C4-2B (cell line): ENCODE results near the gene GID8.

Experiments used
- H3K27ac ChIP-seq: fragments of 450-650 bp; 2 replicates; pipeline ENCODE4 v1.5.1; 2017
- ZFX ChIP-seq: fragments of 450-650 bp; IDR thresholded peaks from 2 replicates; pipeline ENCODE4 v1.6.1; 2017
- TF ChIP-seq, protein P1 (sequence below): fragments of 450-650 bp; conservative IDR thresholded peaks from 2 replicates; pipeline ENCODE4 v1.5.1; 2017; ENCODE audit warnings: mild to moderate bottlenecking

Gene GID8

GRCh38 chr20:62951143-62951895 lies 13.4 kb downstream of the GID8 start:
- no peak overlapping the region for H3K27ac ChIP-seq
- TF ChIP-seq, protein P1, sequence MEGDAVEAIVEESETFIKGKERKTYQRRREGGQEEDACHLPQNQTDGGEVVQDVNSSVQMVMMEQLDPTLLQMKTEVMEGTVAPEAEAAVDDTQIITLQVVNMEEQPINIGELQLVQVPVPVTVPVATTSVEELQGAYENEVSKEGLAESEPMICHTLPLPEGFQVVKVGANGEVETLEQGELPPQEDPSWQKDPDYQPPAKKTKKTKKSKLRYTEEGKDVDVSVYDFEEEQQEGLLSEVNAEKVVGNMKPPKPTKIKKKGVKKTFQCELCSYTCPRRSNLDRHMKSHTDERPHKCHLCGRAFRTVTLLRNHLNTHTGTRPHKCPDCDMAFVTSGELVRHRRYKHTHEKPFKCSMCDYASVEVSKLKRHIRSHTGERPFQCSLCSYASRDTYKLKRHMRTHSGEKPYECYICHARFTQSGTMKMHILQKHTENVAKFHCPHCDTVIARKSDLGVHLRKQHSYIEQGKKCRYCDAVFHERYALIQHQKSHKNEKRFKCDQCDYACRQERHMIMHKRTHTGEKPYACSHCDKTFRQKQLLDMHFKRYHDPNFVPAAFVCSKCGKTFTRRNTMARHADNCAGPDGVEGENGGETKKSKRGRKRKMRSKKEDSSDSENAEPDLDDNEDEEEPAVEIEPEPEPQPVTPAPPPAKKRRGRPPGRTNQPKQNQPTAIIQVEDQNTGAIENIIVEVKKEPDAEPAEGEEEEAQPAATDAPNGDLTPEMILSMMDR = no peak
- TF ChIP-seq ZFX = no peak

GRCh38 chr20:62951896-62952372 lies 14.0 kb downstream of the GID8 start:
- no peak overlapping the region for H3K27ac ChIP-seq
- TF ChIP-seq, protein P1 = no peak
- no peak for TF ChIP-seq ZFX

GRCh38 chr20:62952373-62952967 lies 14.5 kb downstream of the GID8 start, which contains the start of gene SLC17A9:
Gene SLC17A9 (plus strand): TSS chr20:62952709. CDS start chr20:62952831, 122 bp downstream.
- no peak within 1 kb of the TSS for H3K27ac ChIP-seq
- TF ChIP-seq, protein P1 = no peak
- TF ChIP-seq ZFX = no peak

GRCh38 chr20:62952968-62953838 lies 15.3 kb downstream of the GID8 start:
- no peak overlapping the region for H3K27ac ChIP-seq
- no peak for TF ChIP-seq ZFX

DNA sequence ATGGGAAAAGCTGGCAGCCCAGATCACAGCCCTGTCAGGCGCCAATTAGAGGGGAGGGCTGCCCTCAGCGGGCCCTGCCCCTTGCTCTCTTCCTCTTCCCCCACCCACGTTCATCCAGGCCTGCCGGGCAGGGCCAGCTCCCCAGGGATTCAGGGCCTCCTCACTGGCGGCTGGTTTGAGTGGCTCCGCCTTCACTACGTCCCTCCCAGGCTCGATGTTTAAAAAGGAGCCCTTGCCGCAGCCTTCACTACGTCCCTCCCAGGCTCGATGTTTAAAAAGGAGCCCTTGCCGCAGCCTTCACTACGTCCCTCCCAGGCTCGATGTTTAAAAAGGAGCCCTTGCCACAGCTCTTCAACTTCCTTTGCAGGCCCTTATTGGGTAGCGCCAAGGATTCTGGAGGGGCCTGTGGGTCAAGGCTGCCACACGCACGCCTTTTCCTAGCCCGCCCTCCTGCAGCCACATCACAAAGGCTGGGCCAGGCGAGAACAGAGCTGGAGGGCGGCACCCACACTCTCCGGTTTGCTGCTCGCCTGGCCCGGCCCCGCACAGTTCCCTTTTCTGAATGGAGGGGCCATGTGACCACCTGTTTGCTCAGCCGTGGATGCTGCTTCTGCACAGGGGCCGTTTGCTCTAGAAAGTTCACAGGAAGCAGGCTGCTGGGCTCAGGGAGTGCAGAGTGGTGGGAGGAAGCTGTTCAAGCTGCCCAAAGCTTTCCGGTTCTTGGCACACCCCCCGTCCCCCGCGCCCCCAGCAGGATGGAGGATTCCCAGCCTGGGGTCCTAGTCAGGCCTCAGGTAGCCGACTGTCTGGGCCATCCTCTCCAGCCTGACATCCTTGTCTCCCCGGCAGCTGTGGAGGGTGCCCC lies 16.1 kb downstream of the GID8 start:
- H3K27ac ChIP-seq = no peak overlapping the region
- TF ChIP-seq, protein P1 = no peak
- TF ChIP-seq ZFX = no peak

- H3K27ac ChIP-seq = peak overlapping the region; percentile 60
- TF ChIP-seq, protein P1 = no peak
- TF ChIP-seq ZFX = no peak
Observed at GRCh38 chr20:62955519-62956386, 17.8 kb downstream of the GID8 start.
